HG03469 (cell line): Measurements from ENCODE around the gene IRF9.

ENCODE experiments used
- ATAC-seq: cut with Tn5 transposase; IDR thresholded peaks from one replicate; pipeline ENCODE4 v1.9.1; 2021; ENCODE audit warnings: mild to moderate bottlenecking, moderate library complexity, moderate number of reproducible peaks; ENCODE audit not compliant: unreplicated experiment

Gene IRF9

GRCh38 chr14:24130717-24131548 is 30.1 kb upstream of the IRF9 start:
- ATAC-seq = no peak

DNA sequence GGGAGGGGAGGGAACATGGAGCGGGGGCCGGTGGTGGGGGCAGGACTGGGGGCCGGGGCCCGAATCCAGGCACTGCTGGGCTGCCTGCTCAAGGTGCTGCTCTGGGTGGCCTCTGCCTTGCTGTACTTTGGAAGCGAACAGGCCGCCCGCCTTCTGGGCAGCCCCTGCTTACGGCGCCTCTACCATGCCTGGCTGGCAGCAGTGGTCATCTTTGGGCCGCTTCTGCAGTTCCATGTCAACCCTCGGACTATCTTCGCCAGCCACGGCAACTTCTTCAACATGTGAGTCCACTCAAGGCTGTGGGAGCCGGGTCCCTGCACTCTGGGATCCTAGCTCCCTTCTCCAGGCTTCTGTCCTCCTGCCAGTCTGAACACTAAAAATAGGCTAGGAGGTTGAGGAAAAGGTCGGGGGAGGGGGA is 29.5 kb upstream of the IRF9 start:
- no peak for ATAC-seq

DNA sequence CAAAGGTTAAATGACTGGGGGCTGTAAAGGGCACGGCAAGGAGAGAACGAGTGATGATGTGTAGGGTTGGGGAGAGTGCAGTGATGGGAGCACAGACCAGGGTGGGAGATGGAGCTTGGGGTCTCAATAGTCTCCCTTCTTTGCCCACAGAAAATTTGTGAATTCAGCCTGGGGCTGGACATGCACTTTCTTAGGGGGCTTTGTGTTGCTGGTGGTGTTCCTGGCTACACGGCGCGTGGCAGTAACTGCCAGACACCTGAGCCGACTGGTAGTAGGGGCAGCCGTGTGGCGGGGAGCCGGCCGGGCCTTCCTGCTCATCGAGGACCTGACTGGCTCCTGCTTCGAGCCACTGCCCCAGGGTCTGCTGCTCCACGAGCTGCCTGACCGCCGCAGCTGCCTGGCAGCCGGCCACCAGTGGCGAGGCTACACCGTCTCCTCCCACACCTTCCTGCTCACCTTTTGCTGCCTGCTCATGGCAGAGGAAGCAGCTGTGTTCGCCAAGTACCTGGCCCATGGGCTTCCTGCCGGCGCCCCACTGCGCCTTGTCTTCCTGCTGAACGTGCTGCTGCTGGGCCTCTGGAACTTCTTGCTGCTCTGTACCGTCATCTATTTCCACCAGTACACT is 28.9 kb upstream of the IRF9 start:
- no peak for ATAC-seq

DNA sequence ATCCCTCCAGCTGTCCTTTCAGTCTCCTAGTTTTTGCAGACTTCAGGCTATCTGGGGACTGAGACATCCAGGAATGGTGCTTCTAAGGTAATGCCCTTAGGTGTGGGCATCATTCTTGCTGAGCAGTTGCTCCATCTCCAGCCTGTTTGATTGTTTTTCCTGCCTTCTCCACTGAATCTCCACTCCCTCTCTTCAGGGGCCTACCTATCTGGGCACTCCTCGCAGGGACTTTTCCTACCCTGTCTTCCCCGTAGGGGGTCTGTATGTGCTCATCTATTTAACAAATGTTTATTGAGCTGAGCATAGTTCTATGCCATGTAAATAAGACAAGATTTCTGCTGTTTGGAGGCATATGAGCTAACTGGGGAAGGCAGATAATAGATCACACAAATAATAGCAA is 28.1 kb upstream of the IRF9 start:
- ATAC-seq = no peak

DNA sequence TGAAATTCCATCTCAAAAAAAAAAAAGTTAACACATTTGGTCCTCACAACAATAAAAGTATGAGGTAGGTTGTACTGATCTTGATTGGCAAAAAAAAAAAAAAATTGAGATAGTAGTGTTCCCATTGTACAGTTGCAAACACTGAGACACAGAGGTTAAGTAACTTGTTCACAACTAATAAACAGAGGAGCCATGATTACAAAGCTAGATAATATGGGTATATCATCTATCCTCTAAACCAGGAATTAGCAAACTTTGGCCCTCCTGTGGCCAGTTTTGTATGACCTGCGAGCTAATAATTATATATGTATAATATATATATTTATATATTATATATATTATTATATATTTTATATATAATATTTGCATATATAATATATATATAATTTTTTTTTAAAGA is 27.3 kb upstream of the IRF9 start:
- no peak for ATAC-seq

DNA sequence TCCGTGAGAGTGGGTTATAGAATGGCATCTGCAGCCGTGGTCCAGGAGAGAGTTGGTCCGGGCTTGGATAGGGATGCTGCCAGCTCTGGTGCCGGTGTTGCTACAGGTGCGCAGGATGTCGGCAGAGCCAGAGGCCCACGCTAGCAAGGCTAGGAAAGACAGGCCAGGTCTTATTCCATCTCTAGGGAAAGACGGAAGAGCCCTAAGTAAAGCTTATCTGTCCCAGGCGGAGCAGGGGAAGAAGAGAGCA is 25.6 kb upstream of the IRF9 start:
- ATAC-seq = no peak

DNA sequence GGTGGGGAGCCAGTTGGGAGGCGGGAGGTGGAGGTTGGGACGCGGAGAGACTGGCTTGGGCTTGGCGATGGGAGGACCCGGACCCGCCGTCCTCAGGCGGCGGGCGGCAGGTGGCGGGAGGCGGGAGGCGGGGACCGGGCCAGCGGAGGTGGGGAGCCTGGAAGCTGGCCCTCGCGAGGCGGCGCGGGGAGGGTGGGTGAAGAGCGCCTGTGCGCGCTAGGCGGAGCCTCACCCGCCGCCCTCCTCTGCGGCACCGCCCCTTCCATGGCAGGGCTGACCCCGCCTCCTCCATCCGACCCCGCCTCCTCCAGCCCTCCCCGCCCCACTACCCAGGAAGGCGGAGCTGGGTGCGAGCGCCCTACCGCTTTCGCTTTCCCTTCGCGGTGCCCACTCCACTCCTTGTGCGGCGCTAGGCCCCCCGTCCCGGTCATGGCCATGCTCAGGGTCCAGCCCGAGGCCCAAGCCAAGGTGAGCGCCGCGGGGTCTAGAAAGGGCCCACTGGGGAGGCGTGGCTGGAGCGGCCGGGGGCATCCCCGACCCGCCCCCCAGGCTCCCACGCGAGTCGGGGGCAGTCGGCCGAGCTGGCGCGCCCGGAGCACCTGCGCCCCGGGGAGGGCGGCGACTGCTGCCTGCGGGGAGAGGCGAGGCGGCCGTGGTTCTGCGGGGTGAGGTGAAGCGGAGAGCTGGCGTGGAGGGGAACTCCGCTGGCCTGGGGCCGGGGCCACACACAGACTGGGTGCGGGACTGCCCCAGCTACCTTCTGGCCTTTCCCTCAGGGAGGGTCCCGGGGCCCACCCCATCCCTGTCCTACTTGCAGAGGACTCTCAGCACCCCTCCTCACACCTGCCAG is 25.0 kb upstream of the IRF9 start, which contains the start of gene PSME1:
Gene PSME1, plus strand, starts transcription at position 361 of the 850 bp plus-strand sequence. Its CDS starts 69 bp downstream, at position 430.
- peak; percentile 35 for ATAC-seq

GRCh38 chr14:24136684-24137528 is 24.2 kb upstream of the IRF9 start:
- no peak for ATAC-seq

DNA sequence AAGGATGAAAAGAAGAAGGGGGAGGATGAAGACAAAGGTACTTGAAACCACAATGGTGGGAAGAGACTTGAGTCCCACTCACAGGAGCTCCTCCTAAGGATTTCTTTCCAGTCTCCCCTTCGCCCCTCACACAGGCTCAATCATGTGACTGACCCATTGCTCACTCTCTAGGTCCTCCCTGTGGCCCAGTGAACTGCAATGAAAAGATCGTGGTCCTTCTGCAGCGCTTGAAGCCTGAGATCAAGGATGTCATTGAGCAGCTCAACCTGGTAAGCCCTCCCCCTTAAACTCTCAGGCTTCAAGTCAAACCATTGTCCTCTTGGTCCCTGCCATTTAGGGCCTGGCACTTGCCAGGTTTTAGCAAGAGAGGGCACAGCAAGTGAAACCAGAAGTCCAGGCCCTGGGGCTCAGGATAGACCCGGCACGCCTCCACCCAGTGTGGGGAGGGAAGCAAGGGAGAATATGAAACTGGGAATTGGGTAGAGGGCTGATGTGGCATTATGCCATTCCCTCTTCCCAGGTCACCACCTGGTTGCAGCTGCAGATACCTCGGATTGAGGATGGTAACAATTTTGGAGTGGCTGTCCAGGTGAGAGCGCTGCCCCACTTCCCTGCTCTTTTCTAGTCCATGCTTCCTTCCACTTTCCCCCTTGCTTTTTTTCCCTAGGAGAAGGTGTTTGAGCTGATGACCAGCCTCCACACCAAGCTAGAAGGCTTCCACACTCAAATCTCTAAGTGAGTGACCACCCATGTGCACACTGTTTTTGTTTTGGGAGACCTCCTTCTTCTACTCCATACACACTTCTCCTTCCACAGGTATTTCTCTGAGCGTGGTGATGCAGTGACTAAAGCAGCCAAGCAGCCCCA is 23.3 kb upstream of the IRF9 start:
- no peak for ATAC-seq

DNA sequence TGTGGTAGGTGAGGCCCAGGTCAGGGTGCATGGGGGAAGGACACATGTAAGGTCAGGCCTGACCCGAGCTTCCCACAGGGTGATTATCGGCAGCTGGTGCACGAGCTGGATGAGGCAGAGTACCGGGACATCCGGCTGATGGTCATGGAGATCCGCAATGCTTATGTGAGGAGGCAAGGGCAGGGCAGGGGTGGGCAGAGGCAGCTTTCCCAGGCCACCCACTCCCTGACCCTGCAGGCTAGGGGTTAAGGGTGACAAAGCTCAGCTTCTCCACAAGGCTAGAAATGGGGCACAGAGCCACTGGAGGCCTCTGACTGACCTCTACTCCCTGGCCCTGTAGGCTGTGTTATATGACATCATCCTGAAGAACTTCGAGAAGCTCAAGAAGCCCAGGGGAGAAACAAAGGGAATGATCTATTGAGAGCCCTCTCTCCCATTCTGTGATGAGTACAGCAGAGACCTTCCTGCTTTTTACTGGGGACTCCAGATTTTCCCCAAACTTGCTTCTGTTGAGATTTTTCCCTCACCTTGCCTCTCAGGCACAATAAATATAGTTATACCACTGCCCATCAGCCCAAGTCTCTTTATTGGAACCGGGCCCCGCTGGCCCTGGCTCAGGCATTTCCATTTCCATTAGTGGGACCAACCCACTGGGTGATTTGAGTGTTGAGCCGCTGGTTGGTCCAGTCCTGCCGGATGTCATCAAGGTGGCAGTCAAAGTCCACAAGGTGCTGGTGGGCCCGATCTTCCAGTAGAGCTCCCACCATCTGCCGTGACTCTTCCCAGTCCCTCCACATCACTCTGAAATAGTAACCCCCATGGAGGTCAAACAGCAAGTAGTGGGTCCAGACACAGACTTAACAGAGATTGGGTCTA is 22.4 kb upstream of the IRF9 start:
- no peak for ATAC-seq

DNA sequence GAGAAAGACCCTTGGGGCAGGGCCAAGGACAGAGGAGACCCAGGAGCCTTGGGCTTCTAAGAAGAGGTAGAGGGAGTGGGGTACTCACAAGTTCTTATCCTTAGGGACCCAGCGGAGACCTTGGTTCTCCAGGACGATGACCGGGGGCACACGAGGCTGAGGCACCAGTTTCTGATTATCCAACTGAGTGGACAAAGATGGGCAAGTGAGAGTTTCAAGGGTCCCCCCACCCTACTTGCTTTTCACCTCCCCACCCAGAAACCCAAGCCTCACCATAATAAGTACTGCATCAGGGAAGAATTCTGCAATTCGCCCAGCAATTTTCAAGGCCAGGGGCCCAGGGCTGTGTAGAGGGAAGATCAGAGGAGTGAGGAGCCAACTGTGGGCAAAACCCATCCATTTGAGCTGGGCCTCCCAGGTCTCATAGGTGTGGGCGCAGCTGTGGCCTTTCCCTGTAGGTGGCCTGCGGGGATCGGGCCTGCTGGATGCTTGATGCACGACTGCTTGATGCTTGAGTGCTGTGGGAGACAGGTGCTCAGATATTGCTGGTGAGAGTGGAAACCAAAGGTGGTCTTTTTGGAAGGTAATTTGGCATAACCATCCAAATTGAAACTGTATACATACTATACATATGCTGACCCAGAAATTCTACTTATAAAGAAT is 21.7 kb upstream of the IRF9 start:
- ATAC-seq = no peak

- peak; percentile 71 for ATAC-seq
These were observed 19.8 kb upstream of the IRF9 start, which contains the start of gene EMC9 for GRCh38 chr14:24141097-24141880. Gene EMC9 (minus strand): TSS chr14:24141591. CDS start chr14:24141304, 287 bp downstream.

DNA sequence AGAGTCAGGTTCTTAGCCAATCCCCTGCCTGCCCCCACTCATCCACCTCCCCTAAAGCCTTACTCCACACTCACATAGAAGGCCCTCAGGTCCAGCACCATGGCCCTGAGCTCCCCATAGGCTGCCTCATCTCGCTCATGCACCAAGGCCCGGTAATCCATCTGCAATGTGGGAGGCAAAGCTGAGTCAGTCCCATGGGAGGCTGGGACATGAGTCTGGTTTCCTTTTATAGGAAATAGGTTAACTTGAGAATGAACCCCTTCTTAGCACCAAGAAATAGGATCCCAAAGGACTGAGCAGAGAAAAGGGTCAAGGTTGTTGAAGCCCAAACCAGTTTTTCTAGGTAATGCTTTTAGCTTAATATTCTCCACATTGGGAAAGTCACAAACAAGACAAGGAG is 17.6 kb upstream of the IRF9 start:
- ATAC-seq = no peak

DNA sequence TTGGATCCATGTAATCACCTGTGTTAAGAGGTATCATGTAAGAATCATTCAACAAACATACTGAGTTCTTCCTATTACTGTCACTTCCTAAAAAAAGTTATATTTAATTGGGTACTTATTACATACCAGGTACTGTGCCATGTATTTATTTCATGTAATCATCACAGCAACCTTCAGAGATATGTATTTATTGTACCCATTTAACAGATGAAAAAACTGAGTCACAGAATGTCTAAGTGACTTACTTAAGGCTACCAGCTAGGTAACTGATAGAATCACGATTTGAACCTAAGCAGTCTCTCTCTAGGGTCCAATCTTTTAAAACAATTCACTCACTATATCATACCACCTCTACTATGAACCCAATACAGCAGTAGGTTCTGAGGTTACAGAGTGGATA is 16.6 kb upstream of the IRF9 start:
- ATAC-seq = no peak

- ATAC-seq = no peak
These were observed 15.8 kb upstream of the IRF9 start for GRCh38 chr14:24145219-24145618.

DNA sequence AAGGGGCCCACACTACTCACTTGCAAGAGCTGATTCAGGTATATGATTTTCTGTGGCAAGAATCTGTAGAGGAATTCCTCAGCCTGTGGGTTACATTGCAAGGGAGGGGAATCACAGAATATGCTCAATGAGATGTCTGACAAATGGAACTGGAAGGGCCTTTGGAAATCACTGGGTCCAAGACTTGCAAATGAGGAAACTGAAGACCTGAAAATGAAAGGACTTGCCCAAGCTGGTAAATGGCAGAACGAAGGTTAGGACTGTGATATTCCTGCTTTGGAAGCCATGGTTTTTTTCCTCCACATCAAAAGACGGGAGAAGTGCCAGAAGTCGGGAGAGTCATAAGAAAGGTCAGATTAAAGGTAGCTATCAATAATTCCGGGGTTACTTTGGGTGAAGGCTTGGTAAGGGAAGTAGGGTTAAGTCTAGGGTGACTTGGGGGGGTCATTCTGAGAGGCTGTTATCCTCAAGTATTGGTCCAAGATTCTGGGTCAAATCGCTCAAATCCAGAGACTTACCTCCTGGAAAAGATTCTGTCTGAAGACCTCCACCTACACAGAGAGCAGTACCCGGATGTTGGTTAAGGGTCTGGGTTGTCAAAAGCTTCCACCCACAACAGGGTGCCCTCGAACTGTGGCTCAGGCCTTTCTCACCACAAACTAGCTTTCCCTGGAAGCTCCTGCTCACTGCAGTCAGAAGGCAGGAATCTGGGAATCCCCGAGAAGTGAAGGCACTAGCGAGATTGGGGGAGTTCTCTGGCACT is 15.2 kb upstream of the IRF9 start:
- no peak for ATAC-seq
